COLO668 (cell line): ENCODE data around the gene SMIM3.
"Not testable (repeated sequence)": the region's sequence is repeated elsewhere in the genome, so short reads cannot be mapped to it uniquely, and the experiment has no call there.

Source experiments
- DNase-seq: peaks from one replicate; lab custom pipeline; 2025; ENCODE audit not compliant: unreplicated experiment; lab: John Stamatoyannopoulos, UW

The SMIM3 gene

DNA sequence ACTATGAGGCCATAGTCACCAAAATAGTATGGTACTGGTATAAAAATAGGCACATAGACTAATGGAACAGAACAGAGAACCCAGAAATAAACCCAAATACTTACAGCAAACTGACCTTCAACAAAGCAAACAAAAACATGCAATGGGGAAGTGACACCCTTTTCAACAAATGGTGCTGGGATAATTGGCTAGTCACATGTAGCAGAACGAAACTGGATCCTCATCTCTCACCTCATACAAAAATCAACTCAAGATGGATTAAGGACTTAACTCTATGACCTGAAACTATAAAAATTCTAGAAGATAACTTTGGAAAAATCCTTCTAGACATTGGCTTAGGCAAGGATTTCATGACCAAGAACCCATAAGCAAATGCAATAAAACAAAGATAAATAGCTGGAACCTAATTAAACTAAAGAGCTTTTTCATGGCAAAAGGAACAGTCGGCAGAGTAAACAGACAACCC lies 14.9 kb downstream of the SMIM3 start:
- not testable (repeated sequence) for DNase-seq

DNA sequence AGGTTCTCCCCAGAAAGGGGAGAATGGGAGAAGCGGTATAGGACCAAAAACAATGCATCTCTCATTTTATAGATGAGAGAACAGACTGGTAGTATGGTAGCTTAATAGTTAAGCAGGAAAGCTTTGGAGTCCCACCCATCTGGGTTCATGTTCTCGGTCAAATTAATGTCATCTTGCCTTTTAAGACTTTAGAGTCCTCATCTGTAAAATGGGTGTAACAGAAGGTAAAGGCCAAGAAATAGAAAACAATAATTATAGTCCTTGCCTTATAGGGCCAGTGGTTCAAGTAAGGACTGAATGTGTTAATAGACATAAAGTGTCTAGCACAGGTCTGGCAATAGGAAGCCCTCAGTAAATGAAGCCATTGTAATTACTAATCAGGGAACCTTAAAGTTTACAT lies 16.4 kb downstream of the SMIM3 start:
- DNase-seq, result no peak

DNA sequence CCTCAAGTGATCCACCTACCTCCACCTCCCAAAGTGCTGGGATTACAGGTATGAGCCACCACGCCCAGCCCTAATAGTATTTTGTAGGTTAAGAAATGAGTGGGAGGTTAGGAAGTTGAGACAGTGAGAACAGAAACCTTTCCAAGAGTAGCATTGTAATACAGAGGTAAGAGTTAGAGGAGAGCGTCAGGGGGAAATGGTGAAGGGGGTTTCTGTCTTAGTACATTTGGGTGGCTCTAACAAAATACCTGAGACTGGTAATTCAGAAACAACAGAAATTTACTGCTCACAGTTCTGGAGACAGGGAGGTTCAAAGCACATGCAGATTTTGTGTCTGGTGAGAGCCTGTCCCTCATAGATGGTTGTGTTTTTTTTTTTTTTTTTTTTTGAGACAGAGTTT lies 18.8 kb downstream of the SMIM3 start:
- no peak for DNase-seq

DNA sequence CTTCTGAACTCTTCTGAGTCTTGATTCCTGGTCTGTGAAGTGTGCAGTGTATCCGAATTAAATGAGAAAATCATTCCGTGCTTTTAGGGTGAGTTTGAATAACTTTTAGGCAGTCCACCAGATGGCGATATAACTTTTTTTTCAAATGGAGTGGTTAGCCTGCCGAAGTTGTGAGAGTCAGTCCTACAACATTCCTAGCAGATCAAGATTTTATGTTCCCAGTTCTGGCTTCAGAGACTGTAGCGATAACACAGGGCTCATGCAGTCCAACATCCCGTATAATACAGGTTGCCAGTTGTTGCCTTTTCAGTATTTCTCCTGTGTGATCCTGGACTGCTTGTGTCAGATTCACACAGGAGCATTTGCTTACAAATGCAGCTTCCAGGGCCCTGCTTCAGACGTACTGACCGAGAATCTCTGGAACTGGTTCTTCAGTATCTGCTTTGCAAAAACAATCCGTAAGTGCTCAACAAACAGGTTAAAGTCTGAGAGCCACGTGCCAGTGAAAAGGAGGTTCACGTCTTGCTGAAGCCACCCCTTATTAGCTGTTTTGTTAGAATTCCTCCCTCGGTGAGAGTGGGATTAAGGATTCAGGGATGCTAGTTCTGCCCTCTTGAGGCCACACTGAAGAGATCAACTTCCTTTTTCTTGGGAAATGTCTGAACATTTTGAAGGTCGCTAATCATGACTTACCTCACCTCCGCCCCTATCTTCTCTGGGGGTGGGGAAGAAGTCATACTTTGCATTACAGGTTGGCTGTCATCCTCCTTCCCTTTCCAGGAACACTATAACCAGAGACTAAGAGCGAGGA lies 22.8 kb downstream of the SMIM3 start:
- DNase-seq, result no peak

DNA sequence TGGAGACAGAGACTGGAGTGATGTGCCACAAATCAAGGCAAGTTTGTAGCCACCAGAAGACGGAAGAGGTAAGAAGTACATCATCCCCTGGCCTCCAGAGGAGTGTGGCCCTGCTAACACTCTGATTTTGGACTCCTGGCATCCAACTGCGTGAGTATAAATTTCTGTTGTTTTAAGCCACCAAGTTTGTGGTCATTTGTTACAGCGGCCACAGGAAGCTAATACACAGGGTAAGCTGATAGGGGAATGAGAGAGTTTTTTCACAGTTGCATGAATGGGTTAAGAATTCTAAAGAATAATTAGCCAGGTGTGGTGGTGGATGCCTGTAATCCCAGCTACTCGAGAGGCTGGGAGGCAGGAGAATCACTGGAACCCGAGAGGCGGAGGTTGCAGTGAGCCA lies 25.8 kb downstream of the SMIM3 start:
- no peak for DNase-seq

DNA sequence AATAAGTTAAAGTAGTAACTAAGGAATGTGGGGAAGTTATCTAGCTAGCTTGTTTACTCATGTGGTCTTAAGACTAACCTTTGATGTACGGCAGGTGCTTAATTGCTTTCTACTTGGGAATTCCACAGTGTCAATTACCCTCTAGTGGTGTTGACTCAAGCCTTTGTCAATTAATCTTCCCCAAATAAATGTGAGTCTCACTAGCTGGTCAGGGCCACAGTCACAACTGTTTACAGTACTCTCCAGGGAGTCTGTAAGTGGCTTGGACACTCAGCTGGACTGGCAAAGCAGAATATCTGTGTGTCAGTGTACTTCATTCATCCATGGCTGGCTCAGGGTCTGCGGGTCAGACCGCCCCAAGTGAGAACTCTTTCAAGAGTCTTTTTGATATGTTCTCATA lies 30.8 kb downstream of the SMIM3 start:
- peak; percentile 21 for DNase-seq

DNA sequence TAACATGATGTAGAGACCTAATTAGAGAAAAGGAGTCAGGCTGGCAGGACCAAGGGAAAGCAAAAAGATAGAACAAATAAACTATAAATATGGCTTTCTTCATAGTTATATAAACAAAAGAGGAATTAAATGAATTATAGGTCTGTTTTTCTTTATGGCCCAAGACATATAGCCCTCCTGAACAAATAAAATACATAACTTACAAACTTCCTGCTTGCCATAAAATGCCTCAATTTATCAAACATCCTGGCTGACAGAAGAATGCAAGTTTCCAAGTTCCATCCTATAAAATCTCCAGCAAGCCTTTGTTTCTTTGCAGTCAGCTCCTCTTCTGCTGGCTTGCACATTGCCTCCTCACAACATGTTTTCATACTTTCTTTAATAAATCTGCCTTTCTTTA lies 36.5 kb downstream of the SMIM3 start:
- DNase-seq, result no peak

DNA sequence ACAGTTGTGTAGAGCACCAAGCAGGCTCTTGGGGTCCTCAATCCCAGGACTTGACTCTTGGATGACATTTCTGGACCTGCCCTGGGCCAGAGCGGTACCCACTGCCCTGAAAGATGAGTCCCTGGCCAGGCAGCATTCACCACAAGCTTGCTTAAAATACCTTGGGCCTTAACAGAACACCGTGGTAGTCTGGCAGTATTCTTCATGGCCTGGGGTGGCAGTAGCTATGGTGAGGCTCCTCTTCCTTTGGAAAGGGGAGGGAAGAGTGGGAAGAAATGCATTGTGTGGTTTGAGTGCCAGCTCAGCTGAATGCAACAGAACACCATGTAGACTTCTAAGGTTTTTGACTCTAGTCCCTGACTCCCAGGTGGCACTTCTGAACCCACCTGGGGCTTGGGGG lies 38.4 kb downstream of the SMIM3 start:
- DNase-seq, result no peak

DNA sequence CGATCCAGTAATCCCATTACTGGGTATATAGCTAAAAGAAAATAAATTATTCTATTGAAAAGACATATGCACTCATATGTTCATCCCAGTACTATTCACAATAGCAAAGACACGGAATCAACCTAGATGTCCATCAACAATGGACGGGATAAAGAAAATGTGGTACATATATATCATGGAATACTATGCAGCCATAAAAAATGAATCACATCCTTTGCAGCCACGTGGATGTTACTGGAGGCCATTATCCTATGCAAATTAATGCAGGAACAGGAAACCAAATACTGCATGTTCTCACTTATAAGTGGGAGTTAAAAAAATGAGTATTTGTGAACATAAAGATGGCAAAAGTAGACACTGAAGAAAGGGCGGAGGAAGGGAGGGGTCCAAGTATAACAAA lies 51.2 kb downstream of the SMIM3 start:
- DNase-seq, result no peak

DNA sequence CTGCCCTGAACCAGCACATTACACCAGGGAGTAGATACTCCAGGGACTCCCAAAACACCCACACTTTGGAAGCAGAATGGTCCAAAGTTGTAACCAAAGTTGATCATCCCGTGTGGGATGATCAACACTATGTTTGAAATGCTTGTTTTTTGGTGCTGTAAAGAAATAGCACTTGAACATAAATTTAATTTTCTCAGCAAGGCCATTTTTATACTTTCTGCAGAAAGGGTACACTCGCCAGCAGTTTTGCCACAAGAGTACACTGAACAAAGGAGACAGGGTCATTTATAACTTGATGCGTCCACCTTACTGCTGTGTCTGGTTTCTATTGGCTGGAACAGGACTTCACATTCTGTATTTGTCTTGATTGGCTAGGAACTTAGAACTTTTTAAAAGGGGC lies 53.3 kb downstream of the SMIM3 start:
- not testable (repeated sequence) for DNase-seq

DNA sequence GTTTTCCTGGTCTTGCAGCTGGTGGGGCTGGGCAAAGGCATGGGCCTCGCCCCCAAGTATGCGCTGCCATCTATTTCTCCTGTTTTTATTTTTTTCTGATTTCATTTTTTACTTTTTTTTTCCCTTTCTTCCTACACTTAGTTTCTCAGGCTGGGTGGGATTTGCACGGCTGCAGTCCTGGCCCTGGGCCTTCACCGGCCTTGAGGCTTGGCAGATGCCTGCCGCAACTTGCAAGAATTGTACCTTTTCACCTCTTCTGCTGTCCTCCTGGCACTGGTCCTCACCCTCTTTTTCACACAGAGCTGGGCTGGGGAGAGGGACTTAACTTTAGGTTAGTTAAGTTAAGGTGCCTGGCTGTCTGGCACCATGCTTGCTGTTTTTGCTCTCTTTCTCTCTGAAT lies 57.5 kb downstream of the SMIM3 start:
- no peak for DNase-seq

DNA sequence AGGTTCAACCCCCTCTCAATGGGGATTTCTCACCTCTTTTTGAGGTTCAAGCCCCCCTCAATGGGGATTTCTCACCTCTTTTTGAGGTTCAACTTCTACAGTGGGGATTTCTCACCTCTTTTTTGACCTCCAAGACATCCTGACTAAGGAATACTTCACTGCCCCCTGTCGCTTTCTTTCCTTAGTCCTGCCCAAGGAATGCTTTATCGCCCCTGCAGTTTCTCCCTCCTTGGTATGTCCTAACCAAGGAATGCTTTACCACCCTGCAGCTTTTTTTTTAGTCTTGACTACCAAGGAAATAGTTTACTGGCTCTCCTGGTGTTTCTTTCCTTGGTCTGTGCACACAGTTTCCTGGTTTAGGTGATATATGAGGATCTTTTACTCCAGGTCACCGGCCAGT lies 58.1 kb downstream of the SMIM3 start:
- DNase-seq, result no peak

DNA sequence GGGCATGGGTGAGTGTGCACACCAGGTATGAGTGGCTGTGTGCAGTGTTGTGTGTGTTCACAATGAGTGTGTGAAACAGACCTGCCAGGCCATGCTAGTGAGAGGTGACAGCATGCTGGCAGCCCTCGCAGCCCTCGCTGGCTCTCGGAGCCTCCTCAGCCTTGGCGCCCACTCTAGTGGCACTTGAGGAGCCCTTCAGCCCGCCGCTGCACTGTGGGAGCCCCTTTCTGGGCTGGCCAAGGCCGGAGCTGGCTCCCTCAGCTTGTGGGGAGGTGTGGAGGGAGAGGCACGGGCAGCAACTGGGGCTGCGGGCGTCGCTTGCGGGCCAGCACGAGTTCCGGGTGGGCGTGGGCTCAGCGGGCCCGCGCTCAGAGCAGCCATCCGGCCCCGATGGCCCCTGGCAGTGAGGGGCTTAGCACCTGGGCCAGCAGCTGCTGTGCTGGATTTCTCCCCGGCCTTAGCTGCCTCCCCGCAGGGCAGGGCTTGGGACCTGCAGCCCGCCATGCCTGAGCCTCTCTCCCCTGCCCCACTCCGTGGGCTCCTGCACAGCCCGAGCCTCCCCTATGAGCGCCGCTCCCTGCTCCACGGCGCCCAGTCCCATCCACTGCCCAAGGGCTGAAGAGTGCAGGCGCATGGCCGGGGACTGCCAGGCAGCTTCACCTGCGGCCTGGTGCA lies 66.8 kb downstream of the SMIM3 start:
- not testable (repeated sequence) for DNase-seq

DNA sequence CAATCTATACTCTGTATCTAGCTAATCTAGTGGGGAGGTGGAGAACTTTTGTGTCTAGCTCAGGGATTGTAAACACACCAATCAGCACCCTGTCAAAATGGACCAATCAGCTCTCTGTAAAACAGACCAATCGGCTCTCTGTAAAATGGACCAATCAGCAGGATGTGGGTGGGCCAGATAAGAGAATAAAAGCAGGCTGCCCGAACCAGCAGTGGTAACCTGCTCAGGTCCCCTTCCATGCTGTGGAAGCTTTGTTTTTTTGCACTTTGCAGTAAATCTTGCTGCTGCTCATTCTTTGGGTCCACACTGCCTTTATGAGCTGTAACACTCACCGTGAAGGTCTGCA lies 67.7 kb downstream of the SMIM3 start, which contains the start of gene IRGM:
Gene IRGM, plus strand, starts transcription at position 214 of the 346 bp plus-strand sequence. CDS start 1,603 bp downstream, outside the sequence.
- not testable (repeated sequence) for DNase-seq
